ENCODE measurements around the gene SMYD3. TPM values are rescaled to one million over a fixed set of nuclear protein-coding genes. Genes with fewer than 3 reads are reported as not detected.

SMYD3 gene
- total RNA-seq, 1 donor from 2014 or later: 35.4 TPM

GRCh38 chr1:246302251-246302625 lies 204.8 kb downstream of the SMYD3 start:
- no peak for DNase-seq
- no peak overlapping the region for H3K4me3 Mint-ChIP-seq (ENCODE audit: unreplicated experiment)
- H3K4me1 Mint-ChIP-seq (ENCODE audit: low read depth, unreplicated experiment): peaks cover 6% of the 10 kb centered on the region
- no peak overlapping the region for H3K27ac Mint-ChIP-seq (ENCODE audit: unreplicated experiment)
- TF ChIP-seq CTCF (IDR thresholded peaks at IDR 0.05; ENCODE audit: partially characterized antibody, unreplicated experiment): no peak
- no peaks in the 10 kb centered on the region for H3K9me3 Mint-ChIP-seq (ENCODE audit: unreplicated experiment)
- H3K36me3 Mint-ChIP-seq (ENCODE audit: unreplicated experiment): no peaks in the 10 kb centered on the region
- no peaks in the 10 kb centered on the region for H3K27me3 Mint-ChIP-seq (ENCODE audit: unreplicated experiment)

- TF ChIP-seq CTCF (IDR thresholded peaks at IDR 0.05; ENCODE audit: partially characterized antibody, unreplicated experiment): no peak
- no peaks in the 10 kb centered on the region for H3K36me3 Mint-ChIP-seq (ENCODE audit: unreplicated experiment)
- H3K27ac Mint-ChIP-seq (ENCODE audit: unreplicated experiment): no peak overlapping the region
- peaks cover 6% of the 10 kb centered on the region for H3K4me1 Mint-ChIP-seq (ENCODE audit: low read depth, unreplicated experiment)
- no peak for DNase-seq
- no peaks in the 10 kb centered on the region for H3K9me3 Mint-ChIP-seq (ENCODE audit: unreplicated experiment)
- H3K27me3 Mint-ChIP-seq (ENCODE audit: unreplicated experiment): no peaks in the 10 kb centered on the region
- H3K4me3 Mint-ChIP-seq (ENCODE audit: unreplicated experiment): no peak overlapping the region
These were observed 205.4 kb downstream of the SMYD3 start for GRCh38 chr1:246301553-246302250.

- no peak for DNase-seq
- Mint-ChIP-seq H3K27ac (ENCODE audit: unreplicated experiment) (no peak overlapping the region), H3K9me3 (ENCODE audit: unreplicated experiment) (no peaks in the 10 kb centered on the region)
These were observed 206.2 kb downstream of the SMYD3 start for GRCh38 chr1:246300626-246301549.

GRCh38 chr1:246297279-246298265 lies 209.5 kb downstream of the SMYD3 start:
- Mint-ChIP-seq H3K27me3 (ENCODE audit: unreplicated experiment) (no peaks in the 10 kb centered on the region), H3K4me1 (ENCODE audit: low read depth, unreplicated experiment) (peaks cover 10% of the 10 kb centered on the region), H3K4me3 (ENCODE audit: unreplicated experiment) (no peak overlapping the region), H3K27ac (ENCODE audit: unreplicated experiment) (no peak overlapping the region), H3K36me3 (ENCODE audit: unreplicated experiment) (no peaks in the 10 kb centered on the region), H3K9me3 (ENCODE audit: unreplicated experiment) (no peaks in the 10 kb centered on the region)
- DNase-seq: no peak
- TF ChIP-seq CTCF (IDR thresholded peaks at IDR 0.05; ENCODE audit: partially characterized antibody, unreplicated experiment): no peak

More at GRCh38 chr1:246300626-246301549, 206.2 kb downstream of the SMYD3 start:
- no peak overlapping the region for H3K4me3 Mint-ChIP-seq (ENCODE audit: unreplicated experiment)
- TF ChIP-seq CTCF (IDR thresholded peaks at IDR 0.05; ENCODE audit: partially characterized antibody, unreplicated experiment): no peak
- no peaks in the 10 kb centered on the region for H3K36me3 Mint-ChIP-seq (ENCODE audit: unreplicated experiment)
- peaks cover 9% of the 10 kb centered on the region for H3K4me1 Mint-ChIP-seq (ENCODE audit: low read depth, unreplicated experiment)
- H3K27me3 Mint-ChIP-seq (ENCODE audit: unreplicated experiment): no peaks in the 10 kb centered on the region
